ENCODE data around the gene B3GAT1.

B3GAT1 gene

GRCh38 chr11:134393638-134394037 is 18.4 kb downstream of the B3GAT1 start:
- DNase-seq, result peak in 37 of 58 donors; percentile 24 to 69 (median 41)

GRCh38 chr11:134392953-134393615 is 19.0 kb downstream of the B3GAT1 start:
- no peak for DNase-seq

- no peak for DNase-seq
Measured at GRCh38 chr11:134391656-134392055, 20.4 kb downstream of the B3GAT1 start.

GRCh38 chr11:134390706-134391569 is 21.1 kb downstream of the B3GAT1 start:
- DNase-seq, result no peak

- DNase-seq, result no peak
Measured at GRCh38 chr11:134389464-134390180, 22.4 kb downstream of the B3GAT1 start.

GRCh38 chr11:134388590-134388989 is 23.5 kb downstream of the B3GAT1 start:
- no peak for DNase-seq

- no peak for DNase-seq
Measured at GRCh38 chr11:134387501-134387900, 24.5 kb downstream of the B3GAT1 start.

GRCh38 chr11:134386945-134387344 is 25.1 kb downstream of the B3GAT1 start:
- DNase-seq, result no peak

- peak in 41 of 58 donors; percentile 12 to 83 (median 46) for DNase-seq
Measured at GRCh38 chr11:134385774-134386565, 26.1 kb downstream of the B3GAT1 start.

- no peak for DNase-seq
Measured at GRCh38 chr11:134385171-134385570, 26.9 kb downstream of the B3GAT1 start.

GRCh38 chr11:134384406-134384805 is 27.6 kb downstream of the B3GAT1 start:
- no peak for DNase-seq

- no peak for DNase-seq
Measured at GRCh38 chr11:134383576-134384221, 28.3 kb downstream of the B3GAT1 start.

- DNase-seq, result no peak
Measured at GRCh38 chr11:134382830-134383229, 29.2 kb downstream of the B3GAT1 start.

- DNase-seq, result no peak
Measured at GRCh38 chr11:134382257-134382656, 29.8 kb downstream of the B3GAT1 start.

GRCh38 chr11:134380785-134381184 is 31.3 kb downstream of the B3GAT1 start:
- no peak for DNase-seq

GRCh38 chr11:134380229-134380628 is 31.8 kb downstream of the B3GAT1 start:
- no peak for DNase-seq

GRCh38 chr11:134379241-134379640 is 32.8 kb downstream of the B3GAT1 start:
- no peak for DNase-seq

- no peak for DNase-seq
Measured at GRCh38 chr11:134377876-134378275, 34.2 kb downstream of the B3GAT1 start.

GRCh38 chr11:134376150-134376921 is 35.7 kb downstream of the B3GAT1 start:
- DNase-seq, result no peak

Measured in anterior cingulate cortex (tissue), 58 donors.